ENCODE results near the gene C12orf76.

- TF ChIP-seq EZH2 (IDR thresholded peaks at IDR 0.05; ENCODE audit: borderline replicate concordance, insufficient read depth, low read length, poor library complexity, severe bottlenecking) (no peak), CTCF (IDR thresholded peaks at IDR 0.05; ENCODE audit: poor library complexity, severe bottlenecking) (no peak), EP300 (conservative IDR thresholded peaks at IDR 0.05; ENCODE audit: poor library complexity, severe bottlenecking) (no peak), POLR2AphosphoS5 (IDR thresholded peaks at IDR 0.05) (no peak), REST (IDR thresholded peaks at IDR 0.05; ENCODE audit: borderline replicate concordance) (no peak)
Observed at GRCh38 chr12:109994401-109995175, 53.7 kb downstream of the C12orf76 start.

Data from neural cell (in vitro differentiated cells).